GM19025 (cell line): ENCODE measurements around the gene DPEP1.
"Not testable (repeated sequence)": the region's sequence is repeated elsewhere in the genome, so short reads cannot be mapped to it uniquely, and the experiment has no call there.

Source experiments
- ATAC-seq: cut with Tn5 transposase; IDR thresholded peaks from one replicate; pipeline ENCODE4 v1.9.1; 2021; ENCODE audit warnings: mild to moderate bottlenecking, low read depth, moderate library complexity; ENCODE audit not compliant: unreplicated experiment

The DPEP1 gene

DNA sequence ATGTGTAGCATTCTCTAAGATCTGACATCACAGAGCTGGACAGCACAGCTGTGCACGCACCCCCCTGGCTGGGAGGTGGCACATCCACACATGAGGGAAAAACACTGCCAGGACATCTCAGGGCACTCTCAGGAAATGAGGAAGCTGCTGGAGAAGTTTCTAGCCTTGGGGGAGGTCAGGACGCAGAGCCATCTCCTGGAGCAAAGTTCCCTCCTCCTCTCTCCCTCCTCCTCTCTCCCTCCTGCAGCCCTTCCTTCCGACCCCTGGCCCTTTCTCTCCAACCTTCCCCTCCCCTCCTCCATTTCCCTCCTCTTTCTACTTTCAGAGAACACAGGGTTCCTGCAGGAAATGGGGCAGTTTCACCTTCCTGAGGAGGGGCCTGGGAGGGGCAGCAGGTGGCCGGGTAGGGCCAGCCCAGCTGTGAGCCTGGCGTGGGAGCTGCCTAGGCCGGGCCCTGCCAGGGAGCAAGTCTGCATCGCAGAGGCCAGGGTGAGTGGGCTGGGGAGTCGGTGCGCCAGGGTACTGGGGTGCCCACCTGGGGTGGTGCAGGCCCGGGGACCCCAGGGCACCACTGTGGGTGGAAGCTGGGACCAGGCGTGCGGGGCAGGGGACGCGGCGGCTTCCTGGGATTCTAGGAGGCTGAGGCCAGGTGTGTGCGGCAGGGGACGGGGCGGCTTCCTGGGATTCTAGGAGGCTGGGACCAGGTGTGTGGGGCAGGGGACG lies at the start of gene DPEP1:
TSS of gene DPEP1 (plus strand) at position 412 of the 723 bp plus-strand sequence. CDS start 16,769 bp downstream, outside the sequence.
- ATAC-seq: no peak

DNA sequence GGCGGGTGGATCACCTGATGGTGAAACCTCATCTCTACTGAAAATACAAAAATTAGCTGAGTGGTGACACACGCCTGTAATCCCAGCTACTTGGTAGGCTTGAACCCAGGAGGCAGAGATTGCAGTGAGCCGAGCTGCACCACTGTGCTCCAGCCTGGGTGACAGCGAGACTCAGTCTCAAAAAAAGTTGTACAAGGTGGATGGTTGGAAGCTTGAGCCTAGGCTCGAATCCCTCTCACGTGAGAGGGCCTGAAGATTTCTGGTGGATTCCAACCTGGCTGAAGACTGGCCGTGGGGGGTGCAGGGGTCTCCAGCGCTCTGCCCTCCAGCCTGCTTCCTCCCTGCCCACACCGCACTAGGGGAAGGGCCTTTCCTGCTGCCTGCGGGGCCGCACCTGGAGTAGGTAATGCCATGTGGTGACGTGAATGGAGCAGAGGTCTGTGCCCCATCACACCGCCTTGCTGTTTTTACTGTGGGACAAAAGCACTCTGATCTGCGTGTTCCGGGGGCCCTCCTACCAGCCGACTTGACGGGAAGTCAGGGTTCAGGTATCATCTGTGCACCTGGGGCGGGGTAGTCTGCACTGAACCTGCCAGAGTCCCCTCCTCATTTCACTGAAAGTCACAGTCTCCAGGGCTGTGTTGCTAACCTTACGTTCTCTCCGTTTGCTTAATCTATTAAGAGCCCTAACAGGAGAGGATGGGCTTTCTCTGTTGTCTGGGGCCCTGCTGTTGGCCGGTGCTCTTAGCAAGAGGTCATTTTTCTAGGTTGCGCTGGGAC lies 48.8 kb upstream of the DPEP1 start:
- no peak for ATAC-seq

DNA sequence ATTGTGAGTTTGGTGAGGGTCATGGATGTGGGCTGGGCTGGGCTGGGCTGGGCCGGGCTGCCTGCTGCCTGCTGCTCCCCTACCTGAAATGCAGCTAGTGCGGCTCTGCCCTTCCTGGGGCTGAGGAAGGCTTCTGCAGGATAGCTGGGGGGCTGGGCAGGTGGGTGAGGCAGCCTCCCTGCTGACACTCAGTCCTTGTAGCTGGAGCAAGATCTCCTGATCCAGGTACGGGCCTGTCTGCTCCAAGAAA lies 48.3 kb upstream of the DPEP1 start:
- ATAC-seq: no peak

DNA sequence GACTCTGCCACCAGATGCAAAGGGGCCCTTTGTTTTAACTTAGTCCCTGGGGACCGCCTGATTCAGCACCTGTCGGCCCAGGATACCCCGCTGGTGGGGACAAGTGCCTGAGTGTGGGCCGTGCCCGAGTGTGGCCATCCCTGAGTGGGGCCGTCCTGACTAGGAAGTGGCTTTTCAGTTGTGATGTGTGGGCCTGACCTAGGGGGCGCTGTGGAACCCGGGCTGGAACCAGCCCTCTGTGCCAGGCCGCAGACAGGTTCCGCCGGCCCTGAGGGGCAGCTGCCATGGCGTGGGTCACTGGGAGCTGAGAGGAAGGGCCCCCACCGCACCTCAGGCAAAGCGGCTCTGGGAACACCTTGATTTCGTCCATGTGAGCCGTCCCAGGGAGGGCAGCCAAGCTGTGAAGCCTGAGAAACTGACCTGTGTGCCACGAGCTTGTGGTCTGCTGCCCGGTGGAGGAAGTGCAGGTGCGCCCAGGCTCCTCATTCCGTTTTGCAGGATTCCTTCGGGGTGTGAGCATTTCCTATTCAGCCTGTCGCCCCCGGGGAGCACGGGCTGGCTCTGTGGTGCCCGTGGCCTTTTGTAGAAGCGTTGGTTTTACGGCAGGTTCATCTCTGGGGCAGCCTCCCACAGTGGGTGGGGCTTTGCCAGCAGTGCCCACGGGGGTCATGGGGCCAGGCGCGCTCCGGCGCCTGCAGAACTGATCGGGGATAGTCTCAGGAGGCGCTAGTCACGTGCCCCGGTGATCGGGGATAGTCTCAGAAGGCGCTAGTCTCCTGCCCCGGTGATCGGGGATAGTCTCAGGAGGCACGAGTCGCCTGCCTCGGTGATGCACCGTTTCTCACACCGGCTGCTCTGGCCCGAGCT lies 47.7 kb upstream of the DPEP1 start:
- no peak for ATAC-seq

DNA sequence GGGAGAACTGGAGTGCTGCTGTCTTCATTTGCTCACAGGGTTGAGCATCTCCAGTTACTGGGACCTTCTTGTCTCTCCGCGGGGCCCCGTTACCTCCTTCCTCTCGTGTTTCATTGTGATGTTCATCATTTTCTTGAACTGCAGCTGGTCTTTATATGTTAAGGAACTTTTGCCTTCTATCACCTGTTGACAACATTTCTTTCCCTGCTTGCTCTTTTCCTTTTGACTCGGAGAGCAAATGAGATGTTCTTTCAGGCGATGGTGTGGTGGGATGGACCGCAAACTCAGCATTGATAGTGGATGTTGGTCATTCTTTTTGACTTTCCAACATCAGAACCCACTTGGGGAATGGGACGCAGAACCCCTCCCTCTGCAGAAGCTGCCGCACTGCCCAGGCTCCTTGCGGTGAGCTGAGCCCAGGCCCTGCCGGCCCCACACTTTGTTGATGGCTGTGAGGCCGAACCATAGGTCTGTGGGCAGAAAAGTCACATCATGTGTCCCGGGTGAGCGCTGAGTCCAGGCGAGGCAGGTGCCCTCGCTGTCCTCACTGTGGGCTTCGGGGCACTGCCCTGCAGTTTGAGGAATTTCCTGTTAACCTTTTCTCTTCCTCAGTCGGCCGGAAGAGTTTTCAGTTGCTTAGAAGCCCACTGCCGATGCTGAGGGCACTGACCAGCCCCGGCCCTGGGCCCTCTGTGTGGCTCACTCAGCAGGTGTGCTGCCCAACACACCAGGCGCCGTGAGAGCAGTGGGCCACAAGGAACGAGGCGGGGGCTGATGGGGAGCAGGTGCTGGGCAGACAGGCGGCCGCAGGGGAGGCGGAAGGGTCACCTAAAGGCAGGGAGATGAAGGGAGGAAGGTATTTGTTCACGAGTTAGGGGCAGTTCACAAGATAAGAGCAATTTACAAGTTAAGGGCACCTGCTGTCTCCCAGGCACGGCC lies 45.5 kb upstream of the DPEP1 start:
- ATAC-seq: no peak

DNA sequence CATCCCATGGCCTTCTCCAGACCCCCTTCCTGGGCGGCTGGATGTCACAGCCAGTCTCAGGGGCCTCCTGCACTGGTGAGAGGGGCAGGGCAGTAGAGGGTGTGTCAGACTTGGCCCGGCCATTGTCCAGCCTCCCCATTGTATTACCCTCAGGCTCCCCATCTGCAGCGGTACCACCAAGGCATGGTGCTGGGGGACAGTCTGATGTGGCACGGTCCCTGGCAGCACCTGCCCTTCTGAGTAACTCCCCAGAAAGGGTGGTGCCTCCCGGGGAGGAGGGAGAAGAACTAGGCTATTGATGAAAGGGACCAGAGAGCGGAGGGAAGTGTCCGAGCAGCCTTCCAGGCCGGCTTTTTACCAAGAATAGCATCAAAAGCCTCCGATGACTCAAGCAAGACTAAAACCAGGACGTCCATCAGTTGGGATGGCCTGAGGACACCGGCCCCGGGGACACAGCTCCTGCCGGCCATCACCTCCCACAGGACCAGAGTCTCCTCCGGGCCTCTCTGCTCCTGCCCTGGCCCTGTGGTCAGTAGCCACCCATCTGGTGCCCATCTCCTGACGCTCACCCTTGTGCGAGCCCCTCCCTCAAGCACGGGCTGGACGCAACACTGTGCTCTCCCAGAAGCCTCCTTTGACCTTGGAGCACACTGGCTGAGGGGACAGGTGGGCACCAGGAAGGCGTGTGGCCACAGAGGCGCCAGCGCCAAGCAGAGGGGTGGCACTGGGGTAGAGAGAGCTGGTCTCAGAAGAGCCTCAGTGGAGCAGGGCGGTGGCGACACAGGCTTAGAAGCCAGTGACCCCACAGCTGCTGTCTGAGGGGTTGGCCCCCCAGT lies 43.7 kb upstream of the DPEP1 start:
- ATAC-seq: no peak

DNA sequence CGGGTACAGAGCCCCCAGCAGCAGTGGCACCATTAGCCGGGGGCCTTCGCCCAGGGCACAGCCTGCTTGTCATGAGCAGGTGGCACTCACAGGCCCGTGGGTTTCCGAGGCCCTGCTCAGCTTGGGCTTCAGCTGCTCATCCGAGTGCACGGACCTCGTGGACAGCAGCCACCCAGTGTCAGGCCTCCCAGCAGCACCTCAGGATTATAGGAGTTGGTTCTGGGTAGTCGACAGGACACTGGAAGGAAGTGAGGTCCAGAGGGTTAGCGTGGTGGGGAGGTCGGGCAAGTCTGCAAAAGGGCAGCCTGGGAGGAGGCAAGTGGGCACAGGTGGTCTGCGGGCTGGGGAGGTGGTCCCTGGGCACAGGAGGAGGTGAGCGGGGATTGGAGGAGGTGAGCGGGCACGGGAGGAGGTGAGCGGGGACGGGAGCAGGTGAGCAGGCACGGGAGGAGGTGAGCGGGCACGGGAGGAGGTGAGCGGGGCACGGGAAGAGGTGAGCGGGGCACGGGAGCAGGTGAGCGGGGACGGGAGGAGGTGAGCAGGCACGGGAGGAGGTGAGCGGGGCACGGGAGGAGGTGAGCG lies 43.0 kb upstream of the DPEP1 start:
- no peak for ATAC-seq

DNA sequence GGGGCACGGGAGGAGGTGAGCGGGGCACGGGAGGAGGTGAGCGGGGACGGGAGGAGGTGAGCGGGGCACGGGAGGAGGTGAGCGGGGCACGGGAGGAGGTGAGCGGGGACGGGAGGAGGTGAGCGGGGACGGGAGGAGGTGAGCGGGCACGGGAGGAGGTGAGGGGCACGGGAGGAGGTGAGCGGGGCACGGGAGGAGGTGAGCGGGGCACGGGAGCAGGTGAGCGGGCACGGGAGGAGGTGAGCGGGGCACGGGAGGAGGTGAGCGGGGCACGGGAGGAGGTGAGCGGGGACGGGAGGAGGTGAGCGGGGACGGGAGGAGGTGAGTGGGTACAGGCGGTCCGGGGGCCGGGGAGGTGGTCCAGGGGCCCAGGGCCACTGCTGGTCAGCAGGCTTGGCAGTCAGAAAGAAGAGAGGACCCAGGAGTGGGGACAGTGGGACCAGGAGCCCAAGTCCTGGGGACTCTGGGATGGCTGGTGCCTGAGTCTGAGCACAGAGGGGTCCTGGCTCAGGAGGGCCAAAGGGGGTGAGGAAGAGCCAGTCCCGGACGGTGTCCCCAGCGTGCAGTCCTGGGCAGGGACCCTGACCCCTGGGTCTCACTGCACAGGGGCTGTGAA lies 42.4 kb upstream of the DPEP1 start:
- not testable (repeated sequence) for ATAC-seq

DNA sequence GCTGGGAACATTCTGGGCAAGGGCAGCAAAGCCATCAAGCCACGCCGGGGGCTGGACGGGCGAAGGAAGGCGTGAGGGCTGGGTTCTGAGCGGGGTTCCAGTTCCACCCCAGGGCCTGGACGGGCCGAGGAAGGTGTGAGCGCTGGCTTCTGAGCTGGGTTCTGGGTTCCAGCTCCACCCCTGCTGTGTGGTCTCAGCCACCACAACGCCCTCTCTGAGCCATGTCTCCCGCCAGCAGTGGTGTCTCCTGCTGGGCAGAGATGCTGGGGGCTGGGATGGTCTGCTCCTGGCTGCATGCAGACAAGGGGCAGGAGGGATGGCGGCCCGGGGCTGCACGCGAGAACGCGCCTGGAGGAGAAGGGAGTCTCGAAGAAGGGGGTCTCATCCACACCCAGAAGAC lies 41.8 kb upstream of the DPEP1 start:
- ATAC-seq: no peak

DNA sequence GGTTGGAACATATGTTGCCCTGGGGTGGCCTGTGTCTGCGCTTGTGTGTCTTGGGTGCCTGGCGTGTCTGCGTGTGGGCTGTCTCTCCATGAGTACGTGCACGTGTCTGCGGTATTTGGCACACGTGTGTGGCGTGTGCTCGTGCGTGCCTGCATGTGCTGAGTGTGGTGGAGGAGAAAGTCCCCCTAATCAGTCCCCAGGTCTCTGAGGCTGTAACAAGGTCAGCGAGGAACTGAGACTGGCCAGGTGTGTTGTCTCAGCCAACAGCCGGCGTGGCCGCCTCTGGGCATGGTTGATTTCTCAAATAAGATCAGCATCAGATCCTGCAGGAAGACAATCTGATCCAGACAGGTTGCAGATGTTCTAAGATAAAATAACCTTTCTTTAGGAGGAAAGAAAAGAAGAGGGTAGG lies 41.4 kb upstream of the DPEP1 start:
- ATAC-seq: no peak

DNA sequence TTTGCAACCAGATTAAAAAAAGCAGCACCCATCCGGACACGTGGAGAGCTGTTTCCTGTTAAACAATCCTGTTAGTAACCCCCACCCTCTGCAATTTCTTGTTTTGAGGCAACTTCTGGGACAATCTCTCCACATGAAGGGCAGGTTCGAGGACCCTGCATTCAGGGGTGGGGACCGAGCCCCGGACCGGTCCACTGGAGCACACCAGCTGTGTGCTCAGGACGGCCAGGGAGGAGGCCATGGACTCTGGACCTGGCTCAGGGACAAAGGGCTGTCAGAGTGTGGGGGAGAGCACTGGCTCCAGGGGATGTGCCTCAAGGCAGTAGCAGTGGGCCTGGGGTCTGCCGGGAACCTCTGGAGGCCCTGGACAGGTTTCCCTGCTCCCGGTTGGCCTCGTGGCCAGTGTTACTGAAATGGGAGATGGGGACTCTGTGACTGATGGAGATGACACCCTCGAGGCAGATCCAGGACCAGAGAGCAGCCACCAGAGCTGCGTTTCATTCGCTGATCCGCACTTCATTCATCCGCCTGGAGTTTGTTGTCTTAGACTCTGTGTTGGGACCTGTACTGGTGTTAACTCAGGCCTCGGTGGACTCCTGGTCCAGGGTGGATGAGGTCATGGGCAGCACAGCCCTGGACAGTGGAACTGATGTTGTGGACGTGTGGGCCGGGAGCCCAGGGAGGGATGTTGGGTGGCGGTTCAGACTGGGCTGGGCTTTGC lies 40.8 kb upstream of the DPEP1 start:
- ATAC-seq: no peak

DNA sequence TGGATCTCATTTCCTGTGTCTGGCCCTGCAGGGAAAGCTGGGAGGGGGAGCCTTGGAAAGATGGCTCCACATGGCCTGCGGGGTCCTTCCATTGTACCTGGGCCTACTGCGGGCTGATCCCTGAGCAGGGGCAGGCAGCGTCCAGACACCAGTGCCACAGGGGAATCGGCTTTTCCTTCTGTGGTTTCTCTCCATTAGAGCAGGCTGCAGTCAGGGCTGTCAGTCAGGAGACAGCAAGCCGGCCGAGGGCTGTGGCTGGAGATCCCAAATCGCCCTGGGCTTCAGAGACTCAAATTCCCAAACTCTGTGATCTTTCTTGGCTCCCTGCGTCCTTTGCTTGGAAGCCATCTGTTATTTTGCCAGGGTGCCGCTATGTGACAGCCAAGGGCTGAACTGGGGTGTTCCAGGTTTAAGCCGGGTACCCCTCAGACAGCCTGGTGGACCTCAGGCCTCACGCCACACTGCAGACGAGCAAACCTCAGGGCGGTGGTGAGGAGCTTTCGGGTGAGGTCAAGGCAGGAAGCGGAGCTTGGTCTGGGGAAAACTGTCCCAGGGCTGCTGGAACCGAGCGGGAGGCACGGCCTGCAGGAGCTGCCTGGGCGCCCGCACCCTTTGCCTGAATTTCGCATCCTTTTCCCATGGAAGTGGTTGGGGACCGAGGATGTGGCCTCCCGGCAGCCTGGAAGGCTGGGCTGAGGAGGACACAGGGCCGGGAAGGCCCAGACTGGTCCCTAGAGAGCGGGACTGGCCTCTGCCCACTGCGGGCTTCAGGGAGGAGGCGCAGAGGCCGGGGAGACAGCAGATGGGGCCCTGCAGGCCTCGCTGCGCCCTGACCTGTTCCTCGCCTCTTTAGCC lies 39.4 kb upstream of the DPEP1 start:
- no peak for ATAC-seq

DNA sequence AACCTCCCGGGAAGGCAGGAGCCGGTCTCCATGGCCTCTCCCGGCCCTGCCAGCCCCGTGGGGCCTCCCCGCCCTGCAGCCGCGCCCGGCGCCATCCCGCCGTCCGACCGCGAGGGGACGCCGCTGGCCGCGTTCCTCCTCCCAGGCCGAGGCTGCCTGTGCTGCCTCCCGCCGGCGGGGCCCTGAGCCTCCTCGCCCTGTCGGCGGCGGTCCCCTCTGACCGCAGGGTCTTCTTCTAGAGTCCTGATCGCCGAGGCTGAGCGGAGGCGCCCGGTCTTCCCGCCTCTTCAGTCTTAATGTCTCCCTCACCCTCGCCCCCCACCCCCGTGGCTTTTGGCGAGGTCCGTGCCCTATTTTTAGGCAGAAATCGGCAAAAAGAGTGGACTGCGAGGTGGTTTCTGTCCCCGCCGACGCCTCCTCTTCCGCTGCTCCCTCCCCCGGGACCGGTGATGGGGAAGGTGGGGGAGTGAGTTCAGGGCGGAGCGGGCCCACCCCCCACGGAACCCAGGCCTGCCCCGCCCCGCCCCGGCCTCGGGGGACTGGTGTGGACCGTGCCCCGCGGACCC lies 38.7 kb upstream of the DPEP1 start:
- ATAC-seq: no peak

DNA sequence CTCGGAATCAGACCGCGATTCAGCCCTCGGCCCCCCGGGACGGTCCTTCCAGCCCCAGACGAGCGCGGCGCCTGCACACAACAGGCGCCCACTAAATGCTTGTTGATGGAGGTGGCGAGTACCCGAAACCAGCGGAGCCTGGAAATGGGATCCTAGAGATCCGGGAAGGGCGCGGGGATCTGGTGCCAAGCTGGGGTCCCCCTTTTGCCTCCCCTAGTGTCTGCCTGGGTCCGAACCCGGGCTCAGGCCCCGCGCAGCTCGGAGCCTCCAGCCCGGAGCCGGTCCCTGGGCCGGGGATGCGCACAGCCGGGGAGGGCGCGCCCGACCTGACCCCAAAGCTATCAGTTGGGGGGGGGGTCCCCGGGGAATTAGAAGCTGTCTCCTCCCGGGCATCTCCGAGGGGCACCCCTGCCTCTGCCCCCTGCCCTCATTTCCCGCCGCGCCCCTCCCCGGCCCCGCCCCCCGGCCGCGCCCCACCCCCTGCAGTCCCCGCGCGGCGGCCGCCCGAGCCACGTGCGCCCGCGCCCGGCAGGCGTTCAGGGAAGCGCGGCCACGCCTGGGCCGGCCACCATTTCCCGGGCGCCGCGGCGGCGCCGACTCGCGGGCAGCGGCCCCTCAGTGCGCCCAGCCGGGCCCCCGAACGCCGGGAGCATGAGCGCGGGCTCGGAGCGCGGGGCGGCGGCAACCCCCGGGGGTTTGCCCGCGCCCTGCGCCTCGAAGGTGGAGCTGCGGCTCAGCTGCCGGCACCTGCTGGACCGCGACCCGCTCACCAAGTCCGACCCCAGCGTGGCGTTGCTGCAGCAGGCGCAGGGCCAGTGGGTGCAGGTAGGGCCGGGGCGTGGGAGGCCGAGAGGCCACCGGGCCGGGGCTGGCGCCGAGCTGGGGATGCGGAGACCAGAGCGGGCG lies 37.9 kb upstream of the DPEP1 start, which contains the start of gene CPNE7:
TSS of gene CPNE7 (plus strand) at position 512 of the 906 bp plus-strand sequence. CDS start at position 652, 140 bp downstream.
- no peak for ATAC-seq
